A673 (cell line): Measurements from ENCODE around the gene CCDC198.

Source experiments
- EZH2 ChIP-seq: fragments of 200-600 bp; sonication (generic); IDR thresholded peaks from 2 replicates; pipeline ENCODE4 v1.6.1; 2017; ENCODE audit warnings: borderline replicate concordance, low read depth, mild to moderate bottlenecking, mixed read lengths, antibody characterized with exemption, low read length; ENCODE audit not compliant: poor library complexity, severe bottlenecking
- TF ChIP-seq, protein P1 (sequence below): fragments of 300-800, 200-600 bp; sonication (generic); conservative IDR thresholded peaks from 2 replicates; pipeline ENCODE4 v1.5.1; 2017; ENCODE audit warnings: low read depth, mild to moderate bottlenecking, antibody characterized with exemption, low read length, moderate library complexity, mixed read lengths

DNA sequence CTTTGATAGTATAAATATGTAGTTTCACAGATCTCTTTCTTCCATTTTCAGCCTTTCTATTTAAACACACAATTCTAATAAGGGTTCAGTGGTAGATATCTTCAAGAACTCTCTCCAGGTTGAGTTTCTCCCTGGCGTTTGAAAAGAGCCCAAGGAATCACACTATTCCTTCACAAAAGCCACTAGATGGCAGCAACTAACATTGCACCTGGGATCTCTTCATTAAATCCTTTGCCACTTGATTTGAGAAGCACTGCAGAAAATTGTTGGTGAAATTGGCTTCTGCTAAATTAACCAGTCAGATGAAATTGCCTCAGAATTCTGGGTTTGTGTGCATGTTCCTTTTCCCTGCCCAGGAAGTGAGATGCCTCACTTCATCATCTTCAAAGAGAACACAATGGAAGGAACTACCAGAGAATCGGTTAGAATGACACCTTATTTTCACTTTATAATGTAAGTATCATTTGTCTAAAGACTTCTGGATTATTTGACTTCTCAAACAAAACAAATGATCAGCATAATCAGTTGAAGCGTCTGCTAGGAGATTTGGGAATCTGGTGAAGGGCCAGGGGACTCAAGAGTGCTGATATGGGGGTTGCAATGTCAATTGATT is 6.8 kb downstream of the CCDC198 start:
- TF ChIP-seq, protein P1, sequence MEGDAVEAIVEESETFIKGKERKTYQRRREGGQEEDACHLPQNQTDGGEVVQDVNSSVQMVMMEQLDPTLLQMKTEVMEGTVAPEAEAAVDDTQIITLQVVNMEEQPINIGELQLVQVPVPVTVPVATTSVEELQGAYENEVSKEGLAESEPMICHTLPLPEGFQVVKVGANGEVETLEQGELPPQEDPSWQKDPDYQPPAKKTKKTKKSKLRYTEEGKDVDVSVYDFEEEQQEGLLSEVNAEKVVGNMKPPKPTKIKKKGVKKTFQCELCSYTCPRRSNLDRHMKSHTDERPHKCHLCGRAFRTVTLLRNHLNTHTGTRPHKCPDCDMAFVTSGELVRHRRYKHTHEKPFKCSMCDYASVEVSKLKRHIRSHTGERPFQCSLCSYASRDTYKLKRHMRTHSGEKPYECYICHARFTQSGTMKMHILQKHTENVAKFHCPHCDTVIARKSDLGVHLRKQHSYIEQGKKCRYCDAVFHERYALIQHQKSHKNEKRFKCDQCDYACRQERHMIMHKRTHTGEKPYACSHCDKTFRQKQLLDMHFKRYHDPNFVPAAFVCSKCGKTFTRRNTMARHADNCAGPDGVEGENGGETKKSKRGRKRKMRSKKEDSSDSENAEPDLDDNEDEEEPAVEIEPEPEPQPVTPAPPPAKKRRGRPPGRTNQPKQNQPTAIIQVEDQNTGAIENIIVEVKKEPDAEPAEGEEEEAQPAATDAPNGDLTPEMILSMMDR, result peak; percentile 82
- TF ChIP-seq EZH2, result no peak
